Thyroid gland (tissue), 4 donors: Measurements from ENCODE around the gene MANSC1. TPM values are rescaled to one million over a fixed set of nuclear protein-coding genes. Genes with fewer than 3 reads are reported as not detected.

Experiments used
- DNase-seq, 2 donors: peaks; one replicate each; pipeline ENCODE4 v3.0.0-alpha.2; 2019
- H3K27ac ChIP-seq, 3 donors: fragments of 200-600 bp; sonication (generic); 1 replicate in 2 of 3; 2 replicates in 1 of 3; pipeline ENCODE4 v1.5.1; 2016 to 2019; ENCODE audit warnings: mild to moderate bottlenecking in 1 of 3, moderate library complexity in 1 of 3
- H3K27me3 ChIP-seq: fragments of 200-600 bp; sonication (generic); one replicate; pipeline ENCODE4 v1.5.1; 2019
- H3K36me3 ChIP-seq, 2 donors: fragments of 200-600 bp; sonication (generic); one replicate each; pipeline ENCODE4 v1.5.1; 2016 to 2019
- H3K4me1 ChIP-seq, 2 donors: fragments of 200-600 bp; sonication (generic); one replicate each; pipeline ENCODE4 v1.5.1; 2017 to 2019
- H3K4me3 ChIP-seq, 3 donors: fragments of 200-600 bp; sonication (generic); replicated peaks in 1 of 3; 1 replicate in 2 of 3; 2 replicates in 1 of 3; pipeline ENCODE4 v1.5.1; 2016; ENCODE audit warnings: mild to moderate bottlenecking in 1 of 3
- H3K9me3 ChIP-seq: fragments of 200-600 bp; sonication (generic); one replicate; pipeline ENCODE4 v1.5.1; 2017
- CTCF ChIP-seq, 6 experiments: fragments of 200-600 bp in 3 of 6; fragments of 450-650 bp in 3 of 6; sonication (generic) in 3 of 6; IDR thresholded peaks; one replicate each; pipeline ENCODE4 v1.5.1; 2016 to 2019; ENCODE audit warnings: antibody characterized with exemption in 6 of 6, mild to moderate bottlenecking in 2 of 6, inconsistent platforms in 1 of 6, moderate library complexity in 1 of 6
- POLR2A ChIP-seq, 2 donors: fragments of 450-650 bp; IDR thresholded peaks; one replicate each; pipeline ENCODE4 v1.6.1; 2017; ENCODE audit warnings: antibody characterized with exemption in 2 of 2, mild to moderate bottlenecking in 2 of 2, moderate library complexity in 1 of 2
- WGBS, 2 donors: methylation state at CpG; one replicate each; pipeline ENCODE4 v1.1.5; 2017; 5-methylcytosine and 5-hydroxymethylcytosine counted together
- intact Hi-C: fragments of 100-400 bp; cut with DNase I; formaldehyde crosslinking; loops from one replicate; pipeline ENCODE4 v1.15.1; 2023
- total RNA-seq, 4 donors: library from RNA; depleted of rRNA; stranded (reverse); fragments of >200 nt; gene quantifications; one replicate each; pipeline ENCODE4 v1.2.3, GENCODE V29; 2016

The MANSC1 gene
- total RNA-seq, 4 donors from 2014 or later: 15.3 to 59.0 (median 37.5) TPM

DNA sequence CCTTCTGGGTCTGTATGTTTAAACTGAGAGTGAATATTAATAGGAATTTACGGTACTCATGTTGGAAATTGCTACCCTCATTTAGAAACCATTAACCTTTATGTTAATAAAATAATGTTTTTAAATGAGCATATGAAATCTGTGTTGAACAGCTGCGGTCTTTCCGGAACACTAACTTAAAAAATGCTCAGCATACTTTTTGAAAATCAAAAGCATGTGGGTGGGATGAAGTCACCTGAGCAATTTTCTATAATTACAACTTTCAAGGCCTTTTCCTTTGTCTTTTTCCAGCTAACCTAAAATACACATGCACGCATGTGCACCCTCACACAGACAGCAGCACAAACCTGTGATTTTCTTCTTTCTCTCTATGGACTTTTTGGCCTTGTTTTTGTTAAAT, 46.7 kb upstream of the MANSC1 start:
- 95 to 96% methylated on average over 4 of the region's 4 CpGs for WGBS, 2 donors

GRCh38 chr12:12393171-12393570, 43.1 kb upstream of the MANSC1 start:
- Histone ChIP-seq H3K36me3 (no peaks in the 10 kb centered on the region), H3K27me3 (no peaks in the 10 kb centered on the region), H3K9me3 (no peaks in the 10 kb centered on the region), H3K27ac (no peak overlapping the region), H3K4me1 (no peaks in the 10 kb centered on the region), H3K4me3 (no peak overlapping the region)
- intact Hi-C loops: no loop called here
- no peak for DNase-seq
- TF ChIP-seq POLR2A (IDR thresholded peaks at IDR 0.05) (no peak), CTCF (IDR thresholded peaks at IDR 0.05) (no peak)
- 95 to 97% methylated on average over 2 of the region's 2 CpGs for WGBS, 2 donors

More for the DNA sequence above, 46.7 kb upstream of the MANSC1 start:
- no peaks in the 10 kb centered on the region for H3K9me3 ChIP-seq
- TF ChIP-seq CTCF (IDR thresholded peaks at IDR 0.05) (no peak), POLR2A (IDR thresholded peaks at IDR 0.05) (no peak)
- intact Hi-C loops: no loop called here
- H3K27me3 ChIP-seq: no peaks in the 10 kb centered on the region
- H3K4me1 ChIP-seq: peaks cover 5 to 7% of the 10 kb centered on the region in 2 donors
- no peak for DNase-seq
- H3K4me3 ChIP-seq: no peak overlapping the region
- H3K36me3 ChIP-seq: no peaks in the 10 kb centered on the region
- H3K27ac ChIP-seq: no peak overlapping the region

DNA sequence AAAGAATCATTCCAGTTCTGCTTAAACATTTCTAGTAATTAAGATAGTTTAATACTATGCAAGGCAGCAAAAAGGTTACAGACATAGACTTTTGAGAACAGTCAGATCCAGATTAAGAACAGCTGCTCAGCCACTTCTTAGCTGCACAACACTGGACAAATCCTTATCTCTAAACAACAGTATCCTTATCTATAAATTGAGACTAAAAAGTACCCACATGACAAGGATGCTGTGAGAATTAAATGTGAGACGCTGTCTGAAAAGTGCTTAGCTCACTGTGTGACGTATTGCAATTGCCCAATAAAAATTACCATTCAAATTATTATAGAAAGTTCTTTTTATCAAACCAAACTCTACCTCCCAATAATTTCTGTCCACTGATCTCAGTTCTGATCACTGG, 42.4 kb upstream of the MANSC1 start:
- WGBS, 2 donors: 88 to 95% methylated on average over 2 of the region's 2 CpGs
- Histone ChIP-seq H3K27me3 (no peaks in the 10 kb centered on the region), H3K4me1 (no peaks in the 10 kb centered on the region), H3K9me3 (no peaks in the 10 kb centered on the region), H3K36me3 (no peaks in the 10 kb centered on the region), H3K27ac (no peak overlapping the region), H3K4me3 (no peak overlapping the region)
- no peak for DNase-seq
- TF ChIP-seq POLR2A (IDR thresholded peaks at IDR 0.05) (no peak), CTCF (IDR thresholded peaks at IDR 0.05) (no peak)
- intact Hi-C loops: no loop called here

- H3K4me1 ChIP-seq: no peaks in the 10 kb centered on the region
- no peaks in the 10 kb centered on the region for H3K9me3 ChIP-seq
- H3K4me3 ChIP-seq: no peak overlapping the region
- TF ChIP-seq CTCF (IDR thresholded peaks at IDR 0.05) (no peak), POLR2A (IDR thresholded peaks at IDR 0.05) (no peak)
- intact Hi-C loops: no loop called here
- H3K36me3 ChIP-seq: no peaks in the 10 kb centered on the region
- H3K27me3 ChIP-seq: no peaks in the 10 kb centered on the region
- 53 to 55% methylated on average over 3 of the region's 3 CpGs for WGBS, 2 donors
- DNase-seq: no peak
- H3K27ac ChIP-seq: no peak overlapping the region
Measured at GRCh38 chr12:12387501-12387900, 37.5 kb upstream of the MANSC1 start.

DNA sequence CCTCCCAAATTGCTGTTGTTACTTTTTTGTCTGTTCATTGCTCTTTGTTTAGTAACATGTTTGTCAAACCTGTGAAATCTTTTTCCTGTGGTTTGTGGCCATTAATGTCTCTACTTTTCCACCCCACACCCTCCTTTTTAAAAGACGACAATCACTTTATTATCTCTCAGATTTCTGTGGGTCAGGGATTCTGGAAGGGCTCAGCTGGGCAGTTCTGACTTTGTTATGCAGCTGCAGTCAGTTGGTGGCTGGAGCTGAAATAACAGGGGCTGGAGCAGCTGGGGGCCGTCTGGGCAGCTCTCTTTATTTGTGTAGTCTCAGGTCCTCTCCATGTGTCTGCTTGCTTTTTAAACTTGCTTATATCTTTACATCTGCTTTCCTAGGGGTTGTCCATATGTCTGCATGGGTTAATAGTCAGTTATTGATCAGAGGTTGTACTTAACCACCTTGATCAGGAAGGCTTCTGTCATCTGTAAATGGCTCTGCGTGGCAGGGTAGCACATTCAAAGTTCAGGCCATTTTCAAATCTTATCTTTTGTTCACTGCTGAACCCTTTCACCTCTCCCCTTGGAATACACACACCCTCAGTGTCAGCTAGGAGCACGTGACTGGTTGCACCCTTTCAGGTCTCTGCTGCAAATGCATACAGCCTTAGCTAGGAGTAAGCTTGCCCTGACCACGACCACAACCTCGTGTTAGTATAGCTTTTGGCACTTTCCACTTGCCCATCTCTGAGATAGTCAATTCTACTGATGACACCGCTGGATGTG, 34.7 kb upstream of the MANSC1 start:
- intact Hi-C loops: no loop called here
- TF ChIP-seq POLR2A (IDR thresholded peaks at IDR 0.05): no peak
- TF ChIP-seq CTCF (IDR thresholded peaks at IDR 0.05): no peak
- no peak for DNase-seq
- Histone ChIP-seq H3K4me1 (peaks cover 0 to 2% of the 10 kb centered on the region in 2 donors), H3K27me3 (no peaks in the 10 kb centered on the region), H3K36me3 (no peaks in the 10 kb centered on the region), H3K27ac (no peak overlapping the region), H3K9me3 (no peaks in the 10 kb centered on the region), H3K4me3 (no peak overlapping the region)
- 69 to 79% methylated on average over 7 of the region's 7 CpGs for WGBS, 2 donors
